Kidney (tissue), 14 donors: ENCODE data around the gene DTD1. TPM values are rescaled to one million over a fixed set of nuclear protein-coding genes. Genes with fewer than 3 reads are reported as not detected.
"Not testable (repeated sequence)": the region's sequence is repeated elsewhere in the genome, so short reads cannot be mapped to it uniquely, and the experiment has no call there.

Source experiments
- DNase-seq, 5 donors: peaks; one replicate each; pipeline ENCODE4 v3.0.0-alpha.2; 2013 to 2020
- FAIRE-seq: peaks from 2 replicates; lab custom pipeline; 2012; peaks lifted over from hg19 to GRCh38; lab: Jason Lieb, UNC
- H3K27ac ChIP-seq, 2 donors: one replicate each; pipeline ENCODE4 v1.7.0; 2013; ENCODE audit warnings: low read depth in 2 of 2, low read length in 2 of 2, inconsistent platforms in 1 of 2
- H3K27me3 ChIP-seq: one replicate; pipeline ENCODE4 v1.7.1; 2013; ENCODE audit warnings: low read length, inconsistent platforms; ENCODE audit not compliant: control insufficient read depth, insufficient read depth
- H3K36me3 ChIP-seq, 3 donors: one replicate each; pipeline versions ENCODE4 v1.7.0 to v1.7.1; 2013; ENCODE audit warnings: low read length in 3 of 3, control low read depth in 1 of 3, inconsistent platforms in 1 of 3; ENCODE audit not compliant: insufficient read depth in 3 of 3, control insufficient read depth in 2 of 3
- H3K4me1 ChIP-seq, 3 donors: one replicate each; pipeline versions ENCODE4 v1.7.0 to v1.7.1; 2013; ENCODE audit warnings: low read length in 3 of 3, inconsistent platforms in 1 of 3, low read depth in 1 of 3; ENCODE audit not compliant: control insufficient read depth in 2 of 3, insufficient read depth in 2 of 3
- H3K4me3 ChIP-seq, 3 donors: one replicate each; pipeline versions ENCODE4 v1.7.0 to v1.8.1; 2013; ENCODE audit warnings: low read length in 3 of 3, control low read depth in 1 of 3, inconsistent platforms in 1 of 3
- H3K9ac ChIP-seq, 3 donors: one replicate each; pipeline versions ENCODE4 v1.7.0 to v1.7.1; 2013; ENCODE audit warnings: low read length in 3 of 3, control low read depth in 1 of 3, inconsistent platforms in 1 of 3
- H3K9me3 ChIP-seq, 3 donors: one replicate each; pipeline versions ENCODE4 v1.7.0 to v1.7.1; 2013; ENCODE audit warnings: low read length in 3 of 3, control low read depth in 1 of 3, inconsistent platforms in 1 of 3; ENCODE audit not compliant: control insufficient read depth in 2 of 3, insufficient read depth in 1 of 3
- intact Hi-C: fragments of 100-400 bp; cut with DNase I; formaldehyde crosslinking; loops from one replicate; pipeline ENCODE4 v1.11.1; 2022
- polyA plus RNA-seq: library from polyadenylated mRNA; stranded (reverse); fragments of 350-450 nt; fragmentation: Illumina TruSeq; extraction: RNeasy Lipid Tissue Mini Kit (QIAGEN cat#74804); gene quantifications from one replicate; pipeline ENCODE4 v1.2.3, GENCODE V29; 2014; ENCODE audit warnings: low read depth, low replicate concordance; ENCODE audit not compliant: insufficient read depth
- total RNA-seq: library from RNA; stranded (reverse); fragmentation: NEBNext Ultra II Directional; extraction: Animal tissue kit (Norgen Biotek cat#: 25700); gene quantifications from one replicate; pipeline ENCODE4 v1.2.1, GENCODE V29; 2021
- TF ChIP-seq, protein P1 (sequence below): IDR thresholded peaks from 3 replicates; pipeline ENCODE4 v1.5.1; 2012; ENCODE audit warnings: mild to moderate bottlenecking, moderate library complexity, borderline replicate concordance; ENCODE audit not compliant: insufficient read depth; ENCODE audit errors: extremely low read depth
- donor health status: control.
- donor health status: control.
- donor health status: control.
- donor health status: control.
- donor health status: control.
- donor health status: DM: yes; HTN: yes; CAD: no.
- donor health status: Normal renal cell carcinoma (clear cell type).

DTD1 gene
- total and polyA plus RNA-seq, 2 donors from 2014 or later = 45.3 to 47.4 TPM

DNA sequence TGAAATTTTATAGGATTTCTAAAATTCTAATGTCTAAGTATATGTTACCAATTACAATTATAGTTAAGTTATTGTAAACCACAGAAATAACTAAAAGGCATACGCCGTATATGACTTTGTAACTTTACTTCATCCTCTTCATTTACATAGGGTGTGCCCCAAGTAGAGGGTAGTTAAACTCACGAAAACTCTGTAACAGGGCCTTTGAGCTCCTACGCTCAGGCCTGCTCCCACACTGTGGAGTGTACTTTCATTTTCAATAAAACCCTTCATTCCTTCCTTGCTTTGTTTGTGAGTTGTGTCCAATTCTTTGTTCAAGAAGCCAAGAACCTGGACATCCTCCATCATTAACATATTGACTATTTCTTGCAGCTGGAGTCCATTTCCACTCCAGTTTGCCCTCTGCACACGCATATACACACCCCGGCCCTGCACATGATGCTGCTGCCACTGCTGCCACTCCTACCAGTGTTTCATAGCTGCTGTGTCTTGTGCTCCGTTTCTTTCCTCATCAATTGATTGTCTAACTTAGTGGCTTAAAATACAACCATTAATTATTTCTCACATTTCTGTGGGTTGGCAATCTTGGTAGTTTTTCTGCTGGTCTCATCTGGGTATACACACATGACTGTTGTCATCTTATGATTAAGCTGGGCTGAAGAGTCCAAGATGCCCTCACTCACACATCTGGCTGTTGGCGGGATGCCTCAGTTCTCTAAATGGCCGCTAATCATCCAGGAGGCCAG lies 192.7 kb downstream of the DTD1 start:
- Histone ChIP-seq H3K27ac (no peak overlapping the region), H3K9me3 (no peaks in the 10 kb centered on the region), H3K4me1 (no peaks in the 10 kb centered on the region), H3K36me3 (no peaks in the 10 kb centered on the region), H3K27me3 (no peaks in the 10 kb centered on the region), H3K9ac (no peak overlapping the region), H3K4me3 (no peak overlapping the region)
- TF ChIP-seq, protein P1, sequence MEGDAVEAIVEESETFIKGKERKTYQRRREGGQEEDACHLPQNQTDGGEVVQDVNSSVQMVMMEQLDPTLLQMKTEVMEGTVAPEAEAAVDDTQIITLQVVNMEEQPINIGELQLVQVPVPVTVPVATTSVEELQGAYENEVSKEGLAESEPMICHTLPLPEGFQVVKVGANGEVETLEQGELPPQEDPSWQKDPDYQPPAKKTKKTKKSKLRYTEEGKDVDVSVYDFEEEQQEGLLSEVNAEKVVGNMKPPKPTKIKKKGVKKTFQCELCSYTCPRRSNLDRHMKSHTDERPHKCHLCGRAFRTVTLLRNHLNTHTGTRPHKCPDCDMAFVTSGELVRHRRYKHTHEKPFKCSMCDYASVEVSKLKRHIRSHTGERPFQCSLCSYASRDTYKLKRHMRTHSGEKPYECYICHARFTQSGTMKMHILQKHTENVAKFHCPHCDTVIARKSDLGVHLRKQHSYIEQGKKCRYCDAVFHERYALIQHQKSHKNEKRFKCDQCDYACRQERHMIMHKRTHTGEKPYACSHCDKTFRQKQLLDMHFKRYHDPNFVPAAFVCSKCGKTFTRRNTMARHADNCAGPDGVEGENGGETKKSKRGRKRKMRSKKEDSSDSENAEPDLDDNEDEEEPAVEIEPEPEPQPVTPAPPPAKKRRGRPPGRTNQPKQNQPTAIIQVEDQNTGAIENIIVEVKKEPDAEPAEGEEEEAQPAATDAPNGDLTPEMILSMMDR = no peak
- intact Hi-C loops = no loop called here
- FAIRE-seq (no peak), DNase-seq (no peak)

GRCh38 chr20:18781509-18781908 lies 193.7 kb downstream of the DTD1 start:
- H3K27me3 ChIP-seq = no peaks in the 10 kb centered on the region
- H3K9me3 ChIP-seq = no peaks in the 10 kb centered on the region
- H3K27ac ChIP-seq = no peak overlapping the region
- intact Hi-C loops = no loop called here
- H3K4me3 ChIP-seq = no peak overlapping the region
- FAIRE-seq (no peak), DNase-seq (no peak)
- no peak overlapping the region for H3K9ac ChIP-seq
- H3K4me1 ChIP-seq = no peaks in the 10 kb centered on the region
- TF ChIP-seq, protein P1 = no peak
- no peaks in the 10 kb centered on the region for H3K36me3 ChIP-seq

DNA sequence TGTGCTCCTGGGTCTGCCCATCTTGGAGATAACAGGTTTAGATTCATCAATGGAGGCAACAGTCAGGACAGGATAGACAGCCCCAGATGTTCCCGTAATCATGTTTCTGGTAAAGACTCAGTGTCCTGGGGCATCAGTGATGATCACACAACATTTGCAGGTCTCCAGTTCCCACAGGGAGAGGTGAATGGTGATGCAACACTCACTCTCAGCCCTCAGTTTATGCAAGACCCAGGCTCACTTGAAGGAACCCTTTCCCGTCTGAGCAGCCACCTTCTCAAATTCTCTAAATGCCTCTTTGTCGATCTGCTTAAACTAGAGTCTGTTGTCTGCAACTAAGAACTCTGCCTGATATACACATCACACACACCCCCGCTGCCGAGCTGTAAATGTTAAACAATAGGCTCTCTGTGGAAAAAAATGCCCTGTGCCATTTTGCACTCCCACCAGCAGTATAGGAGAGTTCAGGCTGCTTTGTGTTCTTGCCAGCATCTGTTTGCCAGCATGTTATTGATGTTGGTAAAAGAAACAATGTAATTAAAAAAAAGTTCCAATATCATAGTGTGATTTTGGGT lies 195.6 kb downstream of the DTD1 start:
- FAIRE-seq = no peak
- intact Hi-C loops = no loop called here

GRCh38 chr20:18787046-18787445 lies 199.2 kb downstream of the DTD1 start:
- FAIRE-seq, H3K9me3 ChIP-seq, H3K4me1 ChIP-seq, H3K4me3 ChIP-seq, intact Hi-C loops, H3K27me3 ChIP-seq, H3K27ac ChIP-seq, H3K9ac ChIP-seq, DNase-seq, H3K36me3 ChIP-seq: not testable (repeated sequence)

More for the DNA sequence above, 195.6 kb downstream of the DTD1 start:
- H3K27me3 ChIP-seq = no peaks in the 10 kb centered on the region
- TF ChIP-seq, protein P1 = no peak
- H3K27ac ChIP-seq = no peak overlapping the region
- H3K36me3 ChIP-seq = no peaks in the 10 kb centered on the region
- DNase-seq = no peak
- H3K4me3 ChIP-seq = no peak overlapping the region
- H3K9ac ChIP-seq = no peak overlapping the region
- no peaks in the 10 kb centered on the region for H3K9me3 ChIP-seq
- no peaks in the 10 kb centered on the region for H3K4me1 ChIP-seq
